Measurements from ENCODE around the gene FAM43B. TPM values are rescaled to one million over a fixed set of nuclear protein-coding genes. Genes with fewer than 3 reads are reported as not detected.
A peak's percentile ranks its signal among the peaks of the same experiment; 100 is the strongest.

Gene FAM43B
- total and polyA plus RNA-seq, 10 of the 15 experiments (the other 5 are each of a cell fraction or from before 2014, with no cell fraction given): not detected

GRCh38 chr1:20507564-20508410, 44.6 kb upstream of the FAM43B start, which contains the start of gene MUL1 (continued):
- no peak for TF ChIP-seq ATF2 (IDR thresholded peaks at IDR 0.05; ENCODE audit: low read length)
- TF ChIP-seq NKRF (conservative IDR thresholded peaks at IDR 0.05): peak; percentile 92; the same call in 1 of the 2 replicates
- no peak for TF ChIP-seq MEF2A (IDR thresholded peaks at IDR 0.05; ENCODE audit: insufficient read depth, low read depth, low read length)
- TF ChIP-seq STAT1 (conservative IDR thresholded peaks at IDR 0.05): 0 out of 2 replicates have a peak, but pooled peaks have one; percentile 19
- TF ChIP-seq JUNB (IDR thresholded peaks at IDR 0.05): no peak
- TF ChIP-seq ZSCAN29 (IDR thresholded peaks at IDR 0.05): no peak
- TF ChIP-seq NR2F1 (conservative IDR thresholded peaks at IDR 0.05): peak; percentile 86
- TF ChIP-seq HCFC1 (IDR thresholded peaks at IDR 0.05; ENCODE audit: low read length): peak; percentile 82
- no peak; the same call in 1 of the 2 replicates for TF ChIP-seq REST (IDR thresholded peaks at IDR 0.05; ENCODE audit: low read depth, low read length)
- TF ChIP-seq KDM1A (IDR thresholded peaks at IDR 0.05; ENCODE audit: borderline replicate concordance): no peak
- peak; percentile 29; the same call in 1 of the 2 replicates for TF ChIP-seq RUNX3 (IDR thresholded peaks at IDR 0.05; ENCODE audit: low read length)
- no peak for TF ChIP-seq PBX3 (IDR thresholded peaks at IDR 0.05; ENCODE audit: insufficient replicate concordance, low read depth, low read length)
- peak; percentile 98 for TF ChIP-seq GABPA (IDR thresholded peaks at IDR 0.05; ENCODE audit: low read depth)
- TF ChIP-seq ZNF274 (IDR thresholded peaks at IDR 0.05; ENCODE audit: insufficient read depth, insufficient read length): no peak
- no peak for TF ChIP-seq RCOR1 (conservative IDR thresholded peaks at IDR 0.05; ENCODE audit: low read depth, low read length)
- no peak for TF ChIP-seq SKIL (IDR thresholded peaks at IDR 0.05; ENCODE audit: low read depth, poor library complexity, severe bottlenecking)
- TF ChIP-seq WRNIP1 (IDR thresholded peaks at IDR 0.05; ENCODE audit: borderline replicate concordance, low read depth, low read length): no peak

Measured in GM12878 (cell line).